ENCODE measurements around the gene TM9SF1. TPM values are rescaled to one million over a fixed set of nuclear protein-coding genes. Genes with fewer than 3 reads are reported as not detected.

The TM9SF1 gene
- total and polyA plus RNA-seq, 2 of the 4 experiments (the other 2 are of a cell fraction) = 40.4 to 65.6 TPM

GRCh38 chr14:24143511-24143910 lies 51.7 kb downstream of the TM9SF1 start:
- peaks cover 13% of the 10 kb centered on the region for H3K4me1 ChIP-seq (ENCODE audit: control insufficient read depth, insufficient read depth, low read length)
- H2AK5ac ChIP-seq (ENCODE audit: low read depth, low read length) = no peak overlapping the region
- no peak overlapping the region for H3K9ac ChIP-seq (ENCODE audit: low read depth, low read length)
- H2BK5ac ChIP-seq (ENCODE audit: low read depth, low read length, poor library complexity, severe bottlenecking) = no peak overlapping the region
- no peak overlapping the region for H3K14ac ChIP-seq (replicated peaks; ENCODE audit: low read depth, low read length)
- dilution Hi-C loops (cut with HindIII; ENCODE audit: low sequenced_read_pairs, unreplicated experiment) (no loop called here), in situ Hi-C loops (cut with MboI; ENCODE audit: low sequenced_read_pairs) (loop anchor here (25.0 kb wide), 2 partner anchors 831 to 1056 kb away; partner anchors contain the start of genes ACIN1, BCL2L2, C14orf119 and PABPN1), intact Hi-C loops (cut with micrococcal nuclease) (no loop called here)
- no peak overlapping the region for H3K23ac ChIP-seq (ENCODE audit: low read depth, low read length)
- TF ChIP-seq ELK1 (IDR thresholded peaks at IDR 0.05; ENCODE audit: borderline replicate concordance, low read depth, low read length) (no peak), MAFK (IDR thresholded peaks at IDR 0.05; ENCODE audit: low read depth, low read length) (no peak), CEBPB (IDR thresholded peaks at IDR 0.05; ENCODE audit: low read depth, low read length) (no peak), NFE2L2 (IDR thresholded peaks at IDR 0.05; ENCODE audit: low read depth, low read length) (no peak)
- BruUV-seq (replicated peaks) = no TSS peak
- H4K8ac ChIP-seq (ENCODE audit: low read depth in 2 of 2, low read length in 2 of 2) = no peak overlapping the region
- no peaks in the 10 kb centered on the region for H3K27me3 ChIP-seq (ENCODE audit: control insufficient read depth, insufficient read depth, low read length)
- DNase-seq (peak; percentile 51), ATAC-seq (ENCODE audit: low read depth) (no peak)
- ChIA-PET POLR2A (ENCODE audit: unreplicated experiment) (no interaction called here), CTCF (no interaction called here)
- H3K27ac ChIP-seq (ENCODE audit: insufficient read depth, low read length) = no peak overlapping the region
- H2BK120ac ChIP-seq (ENCODE audit: low read depth, low read length) = no peak overlapping the region
- H2BK15ac ChIP-seq (ENCODE audit: low read depth, low read length) = no peak overlapping the region
- no peak overlapping the region for H3K4me2 ChIP-seq (ENCODE audit: low read depth, low read length)
- H2AFZ ChIP-seq (replicated peaks; ENCODE audit: low read length, poor library complexity) = peak overlapping the region; percentile 24
- H3K18ac ChIP-seq (ENCODE audit: low read depth, low read length) = no peak overlapping the region
- H3K9me3 ChIP-seq (ENCODE audit: control insufficient read depth, insufficient read depth, low read length) = no peaks in the 10 kb centered on the region
- H2BK20ac ChIP-seq (ENCODE audit: low read depth, low read length) = peak overlapping the region; percentile 29; the same call in 1 of the 2 replicates
- peak overlapping the region; percentile 66; the same call in 1 of the 2 replicates for H3K4ac ChIP-seq (ENCODE audit: low read depth, low read length)
- no peak overlapping the region for H4K91ac ChIP-seq (ENCODE audit: insufficient read depth, low read depth, low read length)
- H4K5ac ChIP-seq (ENCODE audit: low read depth, low read length) = no peak overlapping the region
- H3K9me1 ChIP-seq (ENCODE audit: insufficient read depth, low read length) = peaks cover 19% of the 10 kb centered on the region
- no peak overlapping the region for H2AK9ac ChIP-seq (replicated peaks; ENCODE audit: low read depth, low read length, poor library complexity)
- no peak overlapping the region for H3K4me3 ChIP-seq (ENCODE audit: insufficient read depth, low read depth, low read length)
- no peak overlapping the region for H3K56ac ChIP-seq (ENCODE audit: extremely low read depth, insufficient read depth, low read length)
- peaks cover 16% of the 10 kb centered on the region for H4K20me1 ChIP-seq (ENCODE audit: insufficient read depth, low read length)
- peaks cover 11% of the 10 kb centered on the region for H3K36me3 ChIP-seq (ENCODE audit: control insufficient read depth, insufficient read depth, low read length)
- WGBS, 2 experiments (ENCODE audit: extremely low coverage in 2 of 2, insufficient read length in 1 of 2) = no CpG with 5 or more reads among the region's 2 CpGs
- H3K79me1 ChIP-seq (ENCODE audit: low read depth in 1 of 2, low read length in 2 of 2) = peaks cover 33 to 68% of the 10 kb centered on the region in 2 experiments
